Ovary (tissue), 9 donors: ENCODE results near the gene MIAT. TPM values are rescaled to one million over a fixed set of nuclear protein-coding genes. Genes with fewer than 3 reads are reported as not detected.

Source experiments
- DNase-seq, 5 donors: peaks; one replicate each; pipeline ENCODE4 v3.0.0-alpha.2; 2019 to 2020
- H3K27ac ChIP-seq, 2 donors: fragments of 200-600 bp; one replicate each; pipeline versions ENCODE4 v1.5.1 to v1.8.0; 2019 to 2022
- H3K27me3 ChIP-seq: fragments of 200-600 bp; one replicate; pipeline ENCODE4 v1.8.0; 2022
- H3K36me3 ChIP-seq: fragments of 200-600 bp; sonication (generic); one replicate; pipeline ENCODE4 v1.5.1; 2019
- H3K4me1 ChIP-seq: one replicate; pipeline ENCODE4 v1.8.1; 2013; ENCODE audit warnings: mild to moderate bottlenecking, moderate library complexity; ENCODE audit not compliant: insufficient read depth
- H3K4me3 ChIP-seq: fragments of 200-600 bp; sonication (generic); one replicate; pipeline ENCODE4 v1.5.1; 2017
- H3K9me3 ChIP-seq, 2 donors: fragments of 200-600 bp in 1 of 2; sonication (generic) in 1 of 2; one replicate each; pipeline versions ENCODE4 v1.5.1 to v1.8.1; 2013 to 2019; ENCODE audit warnings: mild to moderate bottlenecking in 1 of 2, moderate library complexity in 1 of 2
- EP300 ChIP-seq: sonication (generic); formaldehyde crosslinking; IDR thresholded peaks from one replicate; pipeline ENCODE4 v1.6.1; 2017; ENCODE audit warnings: antibody characterized with exemption
- POLR2A ChIP-seq: fragments of 450-650 bp; IDR thresholded peaks from one replicate; pipeline ENCODE4 v1.6.1; 2017; ENCODE audit warnings: antibody characterized with exemption, mild to moderate bottlenecking, moderate library complexity
- WGBS, 3 donors: extraction: QIAGEN DNeasy Blood & Tissue Kit in 1 of 3; methylation state at CpG; one replicate each; pipeline versions ENCODE4 v1.1.5 to v1.1.7; 2013 to 2017; 5-methylcytosine and 5-hydroxymethylcytosine counted together
- intact Hi-C, 4 donors: fragments of 100-400 bp; cut with DNase I; formaldehyde crosslinking; loops; one replicate each; pipeline versions ENCODE4 v1.11.0 to v1.15.1; 2022 to 2023
- polyA plus RNA-seq, 2 donors: library from polyadenylated mRNA; stranded (reverse); fragments of 200-250 nt in 1 of 2; fragments of 350-450 nt in 1 of 2; fragmentation: Illumina TruSeq in 1 of 2; extraction: RNeasy Lipid Tissue Mini Kit (QIAGEN cat#74804) in 1 of 2; gene quantifications; one replicate each; pipeline ENCODE4 v1.2.3, GENCODE V29; 2013 to 2014
- total RNA-seq, 7 donors: library from RNA; depleted of rRNA in 2 of 7; stranded (reverse); fragments of >200 nt in 2 of 7; fragmentation: NEBNext Ultra II Directional in 3 of 7; extraction: Animal tissue kit (Norgen Biotek cat#: 25700) in 3 of 7; gene quantifications; one replicate each; pipeline versions ENCODE4 v1.1.0 to v1.2.4, GENCODE V29; 2016 to 2023
- TF ChIP-seq, protein P1 (sequence below), 3 donors: fragments of 450-650 bp in 2 of 3; fragments of 200-600 bp in 1 of 3; IDR thresholded peaks; one replicate each; pipeline versions ENCODE4 v1.5.1 to v1.8.0; 2016 to 2022; ENCODE audit warnings: antibody characterized with exemption in 3 of 3, mild to moderate bottlenecking in 1 of 3
- donor health status: DM: no; HTN: no; CAD: no; lungs with moderate emphysema.
- donor health status: DM: no; HTN: no; CAD: no.
- donor health status: Bipolar disorder and iron deficiency.
- donor health status: DM: yes; HTN: yes; CAD: no.
- donor health status: DM: no; HTN: no; CAD: no.
- donor health status: DM: yes; HTN: yes; CAD: no.

The MIAT gene
- total and polyA plus RNA-seq, 9 donors = 0.15 to 0.97 (median 0.56) TPM

DNA sequence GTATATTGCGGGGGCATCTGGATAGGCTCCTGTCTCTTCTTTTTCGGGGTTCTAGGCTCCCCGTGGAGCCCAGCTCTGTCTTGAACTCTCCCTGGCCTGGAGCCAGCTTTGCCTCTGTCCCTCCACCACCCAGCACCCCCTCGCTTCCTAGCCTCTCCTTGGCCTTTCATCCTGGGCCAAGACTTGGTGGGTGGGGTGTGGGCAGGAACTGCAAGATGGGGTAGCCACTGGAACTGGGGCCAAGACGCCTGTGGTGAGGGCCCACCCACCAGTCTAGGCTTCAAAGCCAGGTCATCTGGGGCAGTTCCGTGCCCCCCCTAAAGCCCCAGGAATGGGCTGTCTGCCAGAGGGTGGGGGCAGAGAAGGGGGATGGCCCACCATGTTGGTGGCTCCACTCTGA, 37.9 kb upstream of the MIAT start:
- Histone ChIP-seq H3K4me3 (no peak overlapping the region), H3K9me3 (no peaks in the 10 kb centered on the region), H3K27me3 (no peaks in the 10 kb centered on the region), H3K27ac (no peak overlapping the region), H3K36me3 (no peaks in the 10 kb centered on the region), H3K4me1 (no peaks in the 10 kb centered on the region)
- DNase-seq = no peak
- TF ChIP-seq, protein P1, sequence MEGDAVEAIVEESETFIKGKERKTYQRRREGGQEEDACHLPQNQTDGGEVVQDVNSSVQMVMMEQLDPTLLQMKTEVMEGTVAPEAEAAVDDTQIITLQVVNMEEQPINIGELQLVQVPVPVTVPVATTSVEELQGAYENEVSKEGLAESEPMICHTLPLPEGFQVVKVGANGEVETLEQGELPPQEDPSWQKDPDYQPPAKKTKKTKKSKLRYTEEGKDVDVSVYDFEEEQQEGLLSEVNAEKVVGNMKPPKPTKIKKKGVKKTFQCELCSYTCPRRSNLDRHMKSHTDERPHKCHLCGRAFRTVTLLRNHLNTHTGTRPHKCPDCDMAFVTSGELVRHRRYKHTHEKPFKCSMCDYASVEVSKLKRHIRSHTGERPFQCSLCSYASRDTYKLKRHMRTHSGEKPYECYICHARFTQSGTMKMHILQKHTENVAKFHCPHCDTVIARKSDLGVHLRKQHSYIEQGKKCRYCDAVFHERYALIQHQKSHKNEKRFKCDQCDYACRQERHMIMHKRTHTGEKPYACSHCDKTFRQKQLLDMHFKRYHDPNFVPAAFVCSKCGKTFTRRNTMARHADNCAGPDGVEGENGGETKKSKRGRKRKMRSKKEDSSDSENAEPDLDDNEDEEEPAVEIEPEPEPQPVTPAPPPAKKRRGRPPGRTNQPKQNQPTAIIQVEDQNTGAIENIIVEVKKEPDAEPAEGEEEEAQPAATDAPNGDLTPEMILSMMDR (IDR thresholded peaks at IDR 0.05) = no peak
- TF ChIP-seq POLR2A (no peak), EP300 (no peak)
- WGBS, 3 donors = 32 to 39% (median 36%) methylated on average over 6 of the region's 6 CpGs
- intact Hi-C loops = no loop called here

DNA sequence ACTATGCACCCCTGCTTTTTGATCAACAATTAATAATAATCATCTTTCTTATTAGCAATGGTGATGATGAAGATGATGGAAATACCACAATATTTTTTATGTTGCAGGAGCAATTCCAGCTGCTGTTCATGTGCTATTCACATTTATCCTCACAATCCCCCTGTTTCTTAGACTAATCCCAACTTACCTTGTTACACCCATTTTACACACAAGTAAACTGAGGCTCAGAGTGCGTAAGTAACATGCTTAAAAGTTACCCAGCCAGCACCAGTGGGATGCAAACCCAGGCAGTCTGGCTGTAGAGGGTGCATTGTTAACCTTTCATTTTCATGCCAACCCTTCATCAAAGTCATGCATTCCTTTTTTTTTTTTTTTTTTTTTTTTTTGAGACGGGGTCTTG, 37.2 kb upstream of the MIAT start:
- H3K9me3 ChIP-seq = no peaks in the 10 kb centered on the region
- no peak for DNase-seq
- TF ChIP-seq, protein P1 (IDR thresholded peaks at IDR 0.05) = no peak
- TF ChIP-seq POLR2A (no peak), EP300 (no peak)
- intact Hi-C loops = no loop called here
- no peaks in the 10 kb centered on the region for H3K4me1 ChIP-seq
- no peak overlapping the region for H3K27ac ChIP-seq
- no peak overlapping the region for H3K4me3 ChIP-seq
- no peaks in the 10 kb centered on the region for H3K27me3 ChIP-seq
- 76 to 81% (median 78%) methylated on average over 2 of the region's 2 CpGs for WGBS, 3 donors
- H3K36me3 ChIP-seq = no peaks in the 10 kb centered on the region

DNA sequence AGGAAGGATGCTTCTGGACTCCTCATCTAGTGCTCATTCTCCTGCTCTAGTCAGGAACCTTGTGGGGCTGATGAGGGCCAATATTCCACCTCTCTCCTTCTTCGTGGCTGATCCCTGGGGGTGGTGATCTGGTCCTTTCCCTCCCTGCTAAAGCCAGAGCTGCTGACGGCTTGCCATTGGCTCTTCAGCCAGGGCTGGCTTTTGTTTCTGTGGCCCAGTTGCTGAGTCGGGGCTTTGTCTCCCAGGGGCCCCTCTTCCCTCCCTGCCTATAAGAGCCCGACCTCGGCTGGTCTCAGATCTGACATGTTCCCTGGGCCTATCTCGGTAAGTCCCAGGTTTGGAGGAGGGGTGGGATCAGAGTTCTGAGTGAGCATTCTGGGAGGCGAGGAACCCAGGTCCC, 35.7 kb upstream of the MIAT start, which contains the start of gene CRYBA4:
Gene CRYBA4, plus strand, starts transcription at position 301 of the 400 bp plus-strand sequence. CDS start 634 bp downstream, outside the sequence.
- DNase-seq = no peak
- no peaks in the 10 kb centered on the region for H3K36me3 ChIP-seq
- TF ChIP-seq, protein P1 (IDR thresholded peaks at IDR 0.05) = no peak
- TF ChIP-seq EP300 (no peak), POLR2A (no peak)
- H3K9me3 ChIP-seq = no peaks in the 10 kb centered on the region
- WGBS, 3 donors = 50 to 68% (median 66%) methylated on average over 7 of the region's 7 CpGs
- no peaks in the 10 kb centered on the region for H3K27me3 ChIP-seq
- H3K4me3 ChIP-seq = no peak within 1 kb of the TSS
- intact Hi-C loops = no loop called here
- no peak within 1 kb of the TSS for H3K27ac ChIP-seq
- no peaks in the 10 kb centered on the region for H3K4me1 ChIP-seq

DNA sequence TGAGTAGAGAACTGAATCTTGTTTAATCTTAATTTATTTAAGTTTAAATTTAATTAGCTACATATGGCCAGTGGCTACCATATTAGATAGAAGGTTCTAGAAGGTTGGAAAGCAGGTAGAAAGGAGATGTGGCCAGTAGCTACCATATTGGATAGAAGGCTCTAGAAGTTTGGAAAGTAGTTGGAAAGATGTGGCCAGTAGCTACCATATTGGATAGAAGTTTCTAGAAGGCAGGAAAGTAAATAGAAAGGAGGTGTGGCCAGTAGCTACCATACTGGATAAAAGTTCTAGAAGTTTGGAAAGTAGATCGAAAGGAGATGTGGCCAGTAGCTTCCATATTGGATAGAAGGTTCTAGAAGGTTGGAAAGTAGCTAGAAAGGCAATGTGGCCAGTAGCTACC, 33.4 kb upstream of the MIAT start:
- WGBS, 3 donors = 84 to 96% (median 92%) methylated on average over 1 of the region's 1 CpG
- Histone ChIP-seq H3K4me3 (no peak overlapping the region), H3K27me3 (no peaks in the 10 kb centered on the region), H3K4me1 (no peaks in the 10 kb centered on the region), H3K36me3 (no peaks in the 10 kb centered on the region), H3K27ac (no peak overlapping the region), H3K9me3 (no peaks in the 10 kb centered on the region)
- intact Hi-C loops = no loop called here
- no peak for DNase-seq
- TF ChIP-seq POLR2A (no peak), EP300 (no peak)

DNA sequence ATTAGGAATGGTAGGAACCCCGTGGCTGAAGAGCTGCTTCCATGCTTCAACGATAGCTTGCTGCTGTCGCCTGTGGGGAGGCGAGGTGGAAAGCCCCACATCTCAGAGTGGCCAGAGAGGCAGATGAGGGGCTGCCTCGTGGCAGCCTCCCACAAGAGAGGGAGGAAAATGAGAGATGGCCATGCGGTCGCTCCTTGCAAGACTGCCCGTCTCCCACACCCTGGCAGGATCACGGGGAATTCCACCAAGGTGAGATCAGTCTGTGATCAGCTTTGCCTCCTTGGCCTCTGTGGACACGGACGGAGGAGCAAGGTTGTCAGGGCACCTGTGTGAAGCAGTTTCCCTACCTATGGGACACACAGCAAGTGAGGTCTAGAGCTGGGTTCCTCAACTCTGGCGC, 32.6 kb upstream of the MIAT start:
- no peak for TF ChIP-seq EP300
- TF ChIP-seq POLR2A = no peak
- TF ChIP-seq, protein P1 (IDR thresholded peaks at IDR 0.05) = no peak
- Histone ChIP-seq H3K4me3 (no peak overlapping the region), H3K27ac (no peak overlapping the region), H3K27me3 (no peaks in the 10 kb centered on the region), H3K4me1 (no peaks in the 10 kb centered on the region), H3K9me3 (no peaks in the 10 kb centered on the region), H3K36me3 (no peaks in the 10 kb centered on the region)
- DNase-seq = no peak
- WGBS, 3 donors = 73 to 80% (median 78%) methylated on average over 12 of the region's 12 CpGs
- intact Hi-C loops = no loop called here
